Measurements from ENCODE around the gene LRRC46.

LRRC46 gene

GRCh38 chr17:47852113-47852949 is 20.9 kb downstream of the LRRC46 start:
- H3K4me3 ChIP-seq (ENCODE audit: low read length): no peak overlapping the region
- DNase-seq (ENCODE audit: low read depth): no peak
- no peak for TF ChIP-seq CTCF (conservative IDR thresholded peaks at IDR 0.05; ENCODE audit: low read depth, low read length)

- H3K4me3 ChIP-seq (ENCODE audit: low read length): no peak overlapping the region
- DNase-seq (ENCODE audit: low read depth): no peak
- no peak for TF ChIP-seq CTCF (conservative IDR thresholded peaks at IDR 0.05; ENCODE audit: low read depth, low read length)
Measured at GRCh38 chr17:47853616-47854015, 22.1 kb downstream of the LRRC46 start.

- TF ChIP-seq CTCF (conservative IDR thresholded peaks at IDR 0.05; ENCODE audit: low read depth, low read length): no peak
- no peak for DNase-seq (ENCODE audit: low read depth)
- no peak overlapping the region for H3K4me3 ChIP-seq (ENCODE audit: low read length)
Measured at GRCh38 chr17:47855737-47856136, 24.3 kb downstream of the LRRC46 start.

GRCh38 chr17:47856830-47857229 is 25.4 kb downstream of the LRRC46 start:
- H3K4me3 ChIP-seq (ENCODE audit: low read length): no peak overlapping the region
- no peak for TF ChIP-seq CTCF (conservative IDR thresholded peaks at IDR 0.05; ENCODE audit: low read depth, low read length)
- DNase-seq (ENCODE audit: low read depth): no peak

- H3K4me3 ChIP-seq (ENCODE audit: low read length): no peak overlapping the region
- no peak for DNase-seq (ENCODE audit: low read depth)
Measured at GRCh38 chr17:47857551-47858455, 26.3 kb downstream of the LRRC46 start.

GRCh38 chr17:47860386-47860785 is 28.9 kb downstream of the LRRC46 start:
- no peak overlapping the region for H3K4me3 ChIP-seq (ENCODE audit: low read length)
- DNase-seq (ENCODE audit: low read depth): no peak
- TF ChIP-seq CTCF (conservative IDR thresholded peaks at IDR 0.05; ENCODE audit: low read depth, low read length): no peak

More at GRCh38 chr17:47857551-47858455, 26.3 kb downstream of the LRRC46 start:
- no peak for TF ChIP-seq CTCF (conservative IDR thresholded peaks at IDR 0.05; ENCODE audit: low read depth, low read length)

Data from retinal pigment epithelial cell (primary cell).